ENCODE results near the gene ARHGAP24.

- TF ChIP-seq JUND (IDR thresholded peaks at IDR 0.05) = no peak
- no peak for TF ChIP-seq CTCF (IDR thresholded peaks at IDR 0.05; ENCODE audit: low read depth, low read length, missing input control)
- TF ChIP-seq, protein P1, sequence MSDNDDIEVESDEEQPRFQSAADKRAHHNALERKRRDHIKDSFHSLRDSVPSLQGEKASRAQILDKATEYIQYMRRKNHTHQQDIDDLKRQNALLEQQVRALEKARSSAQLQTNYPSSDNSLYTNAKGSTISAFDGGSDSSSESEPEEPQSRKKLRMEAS (IDR thresholded peaks at IDR 0.05) = no peak
- TF ChIP-seq TAF1 (conservative IDR thresholded peaks at IDR 0.05) = no peak
Measured at GRCh38 chr4:86035688-86036087, 560.7 kb downstream of the ARHGAP24 start.

Data from liver (tissue), 3 donors.